Activated CD4-positive, alpha-beta T cell treated with anti-CD3 and anti-CD28 coated beads, Interleukin-10, Interleukin-2, amounts not matched to agents 100 ng/mL and 50 ng/mL, durations not matched to agents 16 hours and 8 hours (primary cell): Measurements from ENCODE around the gene CAST.

ENCODE experiments used
- DNase-seq: peaks from one replicate; pipeline ENCODE4 v3.0.0-alpha.2; 2020

CAST gene

GRCh38 chr5:96648593-96648992, 13.6 kb upstream of the CAST start:
- no peak for DNase-seq

- DNase-seq = no peak
These were observed 12.9 kb upstream of the CAST start for GRCh38 chr5:96649251-96649662.

- DNase-seq = peak; percentile 10
These were observed 12.3 kb upstream of the CAST start for GRCh38 chr5:96649681-96650540.

GRCh38 chr5:96651047-96651446, 11.1 kb upstream of the CAST start:
- DNase-seq = no peak

- DNase-seq = peak; percentile 8
These were observed 10.0 kb upstream of the CAST start for GRCh38 chr5:96651948-96652753.

DNA sequence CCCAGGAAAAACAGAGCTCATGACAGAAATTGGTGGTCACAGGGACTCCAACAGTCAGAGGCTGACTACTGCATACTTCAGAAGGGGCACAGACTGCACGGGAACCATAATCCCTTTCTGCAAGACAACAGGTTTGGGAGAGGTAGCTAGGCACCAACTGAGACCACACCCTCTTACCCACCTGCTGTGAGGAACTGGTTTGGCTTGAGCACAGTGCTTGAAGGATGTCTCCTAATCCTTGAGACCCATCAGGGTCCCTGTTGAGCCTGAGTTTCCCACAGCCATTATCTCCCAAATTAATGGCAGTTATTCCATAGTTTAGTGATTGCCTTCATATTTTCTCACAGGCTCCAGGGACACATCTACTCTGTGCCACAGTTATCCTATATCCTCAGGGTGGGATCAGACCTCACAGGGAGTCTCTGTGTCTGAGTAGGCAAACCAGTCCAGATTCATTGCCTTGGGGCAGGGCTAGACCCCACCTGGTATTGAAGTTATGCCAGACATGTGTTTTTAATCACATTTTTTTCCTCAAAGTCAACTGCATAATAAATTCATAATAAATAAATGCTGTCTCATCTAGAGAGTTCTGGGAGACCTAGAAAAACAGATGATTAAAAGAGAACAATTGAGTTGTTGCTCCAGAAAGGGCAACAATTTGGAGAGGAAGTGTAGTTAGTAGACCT, 9.3 kb upstream of the CAST start:
- no peak for DNase-seq

GRCh38 chr5:96654209-96654608, 8.0 kb upstream of the CAST start:
- DNase-seq = no peak

DNA sequence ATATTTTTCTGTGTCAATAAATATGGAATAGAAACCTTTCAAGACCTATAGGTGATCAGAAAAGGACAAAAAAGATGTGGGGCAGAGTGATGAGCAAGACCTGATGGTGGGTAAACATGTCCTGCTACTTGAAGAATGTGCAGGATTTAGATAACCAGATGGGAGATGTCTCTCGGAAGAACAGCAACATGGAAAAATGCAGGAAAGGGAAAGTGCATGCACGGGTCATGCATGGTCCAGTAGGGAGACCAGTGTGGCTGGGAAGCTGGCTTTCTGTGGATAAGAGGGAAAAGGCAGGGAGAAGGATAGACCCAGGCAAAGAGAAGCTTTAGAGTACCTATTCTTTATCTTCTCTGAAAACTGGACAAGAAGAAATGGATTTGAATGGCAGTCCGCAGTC, 7.1 kb upstream of the CAST start:
- no peak for DNase-seq

DNA sequence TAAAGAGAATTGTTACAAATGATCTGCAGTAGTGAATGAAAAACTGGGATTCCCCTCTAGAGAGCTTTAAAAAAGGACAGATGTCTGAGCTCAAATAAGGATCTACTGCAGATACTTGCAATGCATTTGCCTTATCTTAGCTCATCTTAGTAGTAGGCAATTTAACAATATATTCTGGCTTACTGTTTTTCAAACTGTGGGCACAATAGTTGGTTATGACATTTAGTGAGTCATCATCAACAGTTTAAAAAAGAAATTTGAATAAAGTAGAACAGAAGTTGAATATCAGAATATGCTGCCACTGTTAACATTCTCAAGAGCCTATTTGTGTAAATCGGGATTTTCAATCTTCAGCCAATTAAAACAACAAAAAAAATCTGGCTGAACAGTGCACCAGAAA, 6.7 kb upstream of the CAST start:
- DNase-seq = no peak

GRCh38 chr5:96657068-96657467, 5.1 kb upstream of the CAST start:
- peak; percentile 81 for DNase-seq

GRCh38 chr5:96658272-96658671, 3.9 kb upstream of the CAST start:
- no peak for DNase-seq

DNA sequence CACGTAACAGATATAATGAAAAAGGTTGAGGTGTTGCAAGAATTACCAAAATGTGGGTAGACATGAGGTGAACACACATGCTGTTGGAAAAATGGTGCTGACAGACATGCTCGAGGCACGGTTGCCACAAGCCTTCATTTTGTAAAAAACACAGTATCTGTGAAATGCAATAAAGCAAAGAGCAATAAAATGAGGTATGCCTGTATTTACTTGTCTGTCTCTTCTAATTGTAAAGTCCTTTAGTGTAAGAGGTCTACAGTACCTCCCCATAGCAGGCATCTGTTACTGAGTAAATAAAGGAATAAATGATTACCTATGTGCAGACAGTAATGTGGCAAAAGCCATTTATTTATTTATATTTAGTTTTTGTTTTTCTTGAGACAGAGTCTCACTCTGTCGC, 3.0 kb upstream of the CAST start:
- DNase-seq = no peak

DNA sequence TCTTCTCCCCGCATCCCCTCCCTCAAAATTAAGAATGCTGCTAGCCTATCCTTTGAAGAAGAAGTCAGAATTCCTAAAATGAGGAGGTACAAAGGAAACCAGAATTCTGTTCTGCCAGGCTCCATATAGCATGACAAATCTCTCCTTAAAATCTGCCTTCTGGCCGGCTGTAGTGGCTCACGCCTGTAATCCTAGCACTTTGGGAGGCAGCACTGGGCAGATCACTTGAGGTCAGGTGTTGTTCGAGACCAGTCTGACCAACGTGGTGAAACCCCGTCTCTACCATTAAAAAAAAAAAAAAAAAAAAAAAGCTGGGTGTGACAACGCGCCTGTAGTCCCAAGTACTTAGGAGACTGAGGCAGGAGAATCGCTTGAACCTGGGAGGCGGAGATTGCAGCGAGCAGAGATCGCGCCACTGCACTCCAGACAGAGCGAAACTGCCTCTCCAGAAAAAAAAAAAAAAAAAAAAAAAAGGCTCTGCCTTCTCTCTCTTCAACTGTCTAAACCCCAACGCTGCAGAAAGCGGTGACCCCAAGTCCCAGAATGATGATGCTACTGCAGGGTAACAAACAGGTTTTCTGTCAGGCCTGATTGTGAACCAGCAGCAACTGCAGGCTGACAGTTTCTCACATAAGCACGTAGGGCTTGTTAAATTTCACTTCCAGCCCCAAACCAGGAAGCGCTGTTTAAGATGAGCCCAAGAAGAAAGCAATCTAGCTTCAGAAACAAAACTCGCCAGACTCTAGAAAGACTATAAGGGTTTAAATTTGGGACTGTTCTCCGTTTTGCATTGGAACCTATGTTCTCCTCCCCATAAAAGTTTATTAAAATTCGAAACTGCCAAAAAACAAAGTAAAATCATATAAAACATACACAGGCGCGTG, 963 bp upstream of the CAST start:
- peak; percentile 80 for DNase-seq

GRCh38 chr5:96662725-96663518, 746 bp downstream of the CAST start:
- peak; percentile 93 for DNase-seq

DNA sequence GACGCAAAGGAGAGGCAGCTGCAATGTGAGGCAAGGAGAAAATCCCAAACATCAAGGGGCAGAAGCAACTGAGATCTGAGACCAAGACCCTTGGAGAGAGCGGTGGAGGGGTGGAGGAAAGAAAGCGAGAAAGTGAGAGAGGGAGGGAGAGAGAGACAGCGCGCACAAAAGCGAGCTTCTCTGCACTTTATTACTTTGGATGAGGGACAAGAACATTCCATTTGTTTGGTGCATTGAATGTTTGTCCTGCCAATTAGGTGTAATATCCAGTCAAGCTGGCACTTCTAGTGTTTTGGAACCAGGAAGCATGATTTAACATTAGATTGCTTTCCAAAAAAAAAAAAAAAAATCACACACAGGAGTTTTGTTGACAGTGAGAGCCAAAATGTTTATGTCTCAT, 1.4 kb downstream of the CAST start:
- no peak for DNase-seq

DNA sequence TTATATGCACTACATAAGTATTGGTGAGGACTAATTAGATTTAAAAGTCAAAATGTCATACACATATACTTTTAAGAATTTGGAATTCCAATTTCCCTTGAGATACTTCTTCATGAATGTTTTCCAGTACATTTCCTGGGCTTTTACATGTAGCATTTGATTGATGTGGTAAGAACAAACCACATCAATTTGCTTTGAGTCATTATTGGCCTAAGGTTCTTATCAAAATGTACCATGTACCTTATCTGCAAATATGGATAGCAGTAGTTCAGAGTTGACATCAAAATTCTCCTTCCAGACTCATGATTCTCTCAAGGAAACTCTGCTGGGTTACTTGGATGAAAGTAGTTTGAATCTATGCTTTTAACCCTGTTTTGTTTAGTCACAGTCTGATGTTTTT, 2.5 kb downstream of the CAST start:
- peak; percentile 11 for DNase-seq

- DNase-seq = no peak
These were observed 6.5 kb downstream of the CAST start for GRCh38 chr5:96668725-96669124.

DNA sequence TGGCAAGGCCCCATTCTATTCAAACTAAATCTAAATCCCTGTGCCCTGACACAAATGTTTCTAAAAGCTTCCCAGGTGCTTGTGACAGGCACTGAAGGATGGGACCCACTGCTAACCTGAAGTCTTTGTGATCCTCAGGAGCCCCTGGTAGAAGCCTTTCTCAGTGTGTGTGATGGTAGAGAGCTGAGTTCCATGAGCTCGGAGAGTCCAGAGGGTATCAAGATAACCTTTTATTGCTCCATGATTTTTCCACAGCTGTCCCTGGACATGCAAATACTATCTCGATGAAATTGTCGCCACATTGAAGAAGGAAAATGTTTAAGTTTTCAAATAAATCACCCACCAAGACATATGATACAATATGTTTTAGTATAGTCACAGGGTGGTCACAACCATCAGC, 7.7 kb downstream of the CAST start:
- no peak for DNase-seq

GRCh38 chr5:96671441-96671840, 9.3 kb downstream of the CAST start:
- no peak for DNase-seq

DNA sequence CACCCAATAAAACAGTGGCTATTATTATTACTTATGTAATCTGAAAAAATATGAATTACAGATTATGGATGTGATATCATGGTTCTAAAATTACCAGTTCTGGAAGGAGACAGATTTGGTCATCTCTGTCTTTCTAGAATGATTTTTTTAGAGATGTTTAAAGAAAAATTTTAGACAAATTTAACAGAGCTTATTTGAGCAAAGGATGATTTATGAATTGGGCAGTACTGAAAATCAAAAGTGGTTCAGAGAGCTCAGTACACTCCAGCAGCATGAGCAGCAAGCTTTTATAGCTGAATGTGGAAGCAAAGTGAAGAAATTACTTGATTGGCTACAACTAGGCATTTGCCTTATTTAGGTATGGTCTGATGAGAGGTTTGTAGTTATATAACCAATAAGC, 11.0 kb downstream of the CAST start:
- DNase-seq = no peak

DNA sequence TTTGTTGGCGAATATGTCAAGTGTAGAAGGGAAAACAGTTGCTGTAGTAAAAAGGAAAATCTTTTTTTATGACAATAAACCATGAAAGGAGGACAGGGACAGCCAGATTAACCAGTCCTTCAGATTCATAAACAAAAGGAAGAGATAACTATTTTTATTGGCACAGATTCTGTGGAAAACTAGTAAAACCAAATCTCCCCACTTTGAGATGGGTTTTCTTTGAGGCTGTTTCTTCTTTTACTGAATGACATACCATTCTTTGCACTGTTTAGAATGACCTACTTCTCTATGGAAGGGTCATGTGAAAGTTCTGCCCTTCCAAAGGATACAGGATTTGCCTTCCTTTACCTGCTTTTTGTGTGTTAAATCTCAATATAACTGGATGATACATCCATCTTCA, 13.7 kb downstream of the CAST start:
- DNase-seq = no peak

DNA sequence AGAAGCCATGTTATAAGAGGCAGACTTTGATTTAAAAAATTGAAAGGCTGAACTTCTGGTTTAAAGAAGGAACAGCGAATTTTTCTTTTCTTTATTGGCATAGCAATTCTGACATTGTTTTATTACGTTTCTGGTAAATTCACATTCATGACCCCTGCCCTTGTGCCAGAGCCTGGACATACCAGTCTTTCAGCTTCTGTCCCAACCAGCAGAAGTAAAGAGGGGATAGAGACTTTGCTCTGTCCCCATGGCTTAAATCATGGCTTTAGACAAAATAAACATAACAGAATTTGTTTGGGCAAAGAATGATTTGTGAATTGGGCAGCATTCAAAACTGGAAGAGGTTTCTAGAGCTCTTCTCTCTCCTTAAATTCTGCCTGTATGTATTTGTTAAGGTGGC, 15.3 kb downstream of the CAST start:
- DNase-seq = no peak
